Spleen (tissue), 7 donors: ENCODE measurements around the gene SRSF8.

Source experiments
- CTCF ChIP-seq, 11 experiments: fragments of 200-600 bp in 7 of 11; fragments of 450-650 bp in 4 of 11; sonication (generic) in 4 of 11; IDR thresholded peaks in 8 of 11; conservative IDR thresholded peaks in 3 of 11; 1 replicate in 7 of 11; 2 replicates in 4 of 11; pipeline versions ENCODE4 v1.4.0 to v1.8.0; 2016 to 2021; ENCODE audit warnings: antibody characterized with exemption in 11 of 11, inconsistent platforms in 4 of 11, mild to moderate bottlenecking in 1 of 11
- POLR2A ChIP-seq, 3 donors: fragments of 450-650 bp; IDR thresholded peaks; one replicate each; pipeline ENCODE4 v1.5.1; 2017; ENCODE audit warnings: antibody characterized with exemption in 3 of 3, mild to moderate bottlenecking in 1 of 3
- POLR2AphosphoS5 ChIP-seq, 3 donors: sonication (generic); formaldehyde crosslinking; IDR thresholded peaks; one replicate each; pipeline ENCODE4 v1.5.1; 2017; ENCODE audit warnings: antibody characterized with exemption in 3 of 3
- donor health status: DM: no; HTN: no; CAD: no; lungs with moderate emphysema.
- donor health status: DM: no; HTN: no; CAD: no.
- donor health status: DM: no; HTN: no; CAD: no.

- TF ChIP-seq CTCF (IDR thresholded peaks at IDR 0.05 in 8 of 11, conservative IDR thresholded peaks at IDR 0.05 in 3 of 11) (no peak), POLR2A (IDR thresholded peaks at IDR 0.05) (no peak), POLR2AphosphoS5 (IDR thresholded peaks at IDR 0.05) (no peak)
These were observed 34.3 kb downstream of the SRSF8 start for GRCh38 chr11:95100856-95101507.
